Type B pancreatic cell (in vitro differentiated cells): ENCODE results near the gene MMRN2. TPM values are rescaled to one million over a fixed set of nuclear protein-coding genes. Genes with fewer than 3 reads are reported as not detected.
"Not testable (repeated sequence)": the region's sequence is repeated elsewhere in the genome, so short reads cannot be mapped to it uniquely, and the experiment has no call there.

Experiments
- DNase-seq: peaks from one replicate; pipeline ENCODE4 v3.0.0; 2021; ENCODE audit warnings: mixed read lengths; ENCODE audit not compliant: unreplicated experiment; ENCODE audit errors: extremely low spot score
- H3K27ac Mint-ChIP-seq: 2 replicates; pipeline ENCODE4 v1.8.0; 2021; ENCODE audit warnings: mild to moderate bottlenecking, mixed read lengths
- H3K27me3 Mint-ChIP-seq: 2 replicates; pipeline ENCODE4 v1.8.0; 2021; ENCODE audit warnings: mixed read lengths
- H3K36me3 Mint-ChIP-seq: 2 replicates; pipeline ENCODE4 v1.8.0; 2021; ENCODE audit warnings: mixed read lengths
- H3K4me1 Mint-ChIP-seq: one replicate; pipeline ENCODE4 v1.8.0; 2021; ENCODE audit warnings: mixed read lengths; ENCODE audit not compliant: unreplicated experiment
- H3K4me3 Mint-ChIP-seq: 2 replicates; pipeline ENCODE4 v1.8.0; 2021; ENCODE audit warnings: mild to moderate bottlenecking, mixed read lengths
- H3K9me3 Mint-ChIP-seq: 2 replicates; pipeline ENCODE4 v1.8.0; 2021; ENCODE audit warnings: mixed read lengths
- total RNA-seq: library from RNA; stranded (reverse); gene quantifications from 2 replicates; pipeline ENCODE4 v1.2.1, GENCODE V29; 2021; ENCODE audit warnings: low replicate concordance
- TF ChIP-seq, protein P1 (sequence below): fragments of 200-600 bp; sonication (generic); conservative IDR thresholded peaks from 2 replicates; pipeline ENCODE4 v1.5.0; 2021; ENCODE audit warnings: antibody characterized with exemption, mild to moderate bottlenecking

The MMRN2 gene
- total RNA-seq, 1 donor from 2014 or later, result 5.5 TPM

- Mint-ChIP-seq H3K4me3 (no peak overlapping the region), H3K9me3 (no peaks in the 10 kb centered on the region), H3K4me1 (peaks cover 17% of the 10 kb centered on the region), H3K27ac (no peak overlapping the region), H3K27me3 (peaks cover 4% of the 10 kb centered on the region), H3K36me3 (no peaks in the 10 kb centered on the region)
- peak; percentile 54 for DNase-seq
- TF ChIP-seq, protein P1, sequence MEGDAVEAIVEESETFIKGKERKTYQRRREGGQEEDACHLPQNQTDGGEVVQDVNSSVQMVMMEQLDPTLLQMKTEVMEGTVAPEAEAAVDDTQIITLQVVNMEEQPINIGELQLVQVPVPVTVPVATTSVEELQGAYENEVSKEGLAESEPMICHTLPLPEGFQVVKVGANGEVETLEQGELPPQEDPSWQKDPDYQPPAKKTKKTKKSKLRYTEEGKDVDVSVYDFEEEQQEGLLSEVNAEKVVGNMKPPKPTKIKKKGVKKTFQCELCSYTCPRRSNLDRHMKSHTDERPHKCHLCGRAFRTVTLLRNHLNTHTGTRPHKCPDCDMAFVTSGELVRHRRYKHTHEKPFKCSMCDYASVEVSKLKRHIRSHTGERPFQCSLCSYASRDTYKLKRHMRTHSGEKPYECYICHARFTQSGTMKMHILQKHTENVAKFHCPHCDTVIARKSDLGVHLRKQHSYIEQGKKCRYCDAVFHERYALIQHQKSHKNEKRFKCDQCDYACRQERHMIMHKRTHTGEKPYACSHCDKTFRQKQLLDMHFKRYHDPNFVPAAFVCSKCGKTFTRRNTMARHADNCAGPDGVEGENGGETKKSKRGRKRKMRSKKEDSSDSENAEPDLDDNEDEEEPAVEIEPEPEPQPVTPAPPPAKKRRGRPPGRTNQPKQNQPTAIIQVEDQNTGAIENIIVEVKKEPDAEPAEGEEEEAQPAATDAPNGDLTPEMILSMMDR, result no peak
Observed at GRCh38 chr10:86941991-86942421, 15.4 kb downstream of the MMRN2 start.

- Mint-ChIP-seq H3K9me3 (no peaks in the 10 kb centered on the region), H3K4me3 (no peak overlapping the region), H3K27ac (no peak overlapping the region), H3K4me1 (peaks cover 12% of the 10 kb centered on the region), H3K36me3 (no peaks in the 10 kb centered on the region), H3K27me3 (no peaks in the 10 kb centered on the region)
- TF ChIP-seq, protein P1, result no peak
- DNase-seq, result no peak
Observed at GRCh38 chr10:86941426-86941825, 16.0 kb downstream of the MMRN2 start.

- Mint-ChIP-seq H3K4me1 (peaks cover 10% of the 10 kb centered on the region), H3K4me3 (no peak overlapping the region), H3K9me3 (no peaks in the 10 kb centered on the region), H3K36me3 (no peaks in the 10 kb centered on the region), H3K27ac (peak overlapping the region; percentile 48), H3K27me3 (no peaks in the 10 kb centered on the region)
- TF ChIP-seq, protein P1, result no peak
- DNase-seq, result peak; percentile 54
Observed at GRCh38 chr10:86940677-86941076, 16.7 kb downstream of the MMRN2 start.

GRCh38 chr10:86940076-86940475 lies 17.3 kb downstream of the MMRN2 start:
- H3K9me3 Mint-ChIP-seq, H3K36me3 Mint-ChIP-seq, H3K27ac Mint-ChIP-seq, H3K27me3 Mint-ChIP-seq, DNase-seq, H3K4me3 Mint-ChIP-seq: not testable (repeated sequence)
- H3K4me1 Mint-ChIP-seq, result peaks cover 11% of the 10 kb centered on the region

- TF ChIP-seq, protein P1, result no peak
- peaks cover 4% of the 10 kb centered on the region for H3K4me1 Mint-ChIP-seq
- H3K9me3 Mint-ChIP-seq, result no peaks in the 10 kb centered on the region
- DNase-seq, result no peak
- H3K27ac Mint-ChIP-seq, result no peak overlapping the region
- no peaks in the 10 kb centered on the region for H3K36me3 Mint-ChIP-seq
- no peak overlapping the region for H3K4me3 Mint-ChIP-seq
- no peaks in the 10 kb centered on the region for H3K27me3 Mint-ChIP-seq
Observed at GRCh38 chr10:86938260-86938659, 19.2 kb downstream of the MMRN2 start.

DNA sequence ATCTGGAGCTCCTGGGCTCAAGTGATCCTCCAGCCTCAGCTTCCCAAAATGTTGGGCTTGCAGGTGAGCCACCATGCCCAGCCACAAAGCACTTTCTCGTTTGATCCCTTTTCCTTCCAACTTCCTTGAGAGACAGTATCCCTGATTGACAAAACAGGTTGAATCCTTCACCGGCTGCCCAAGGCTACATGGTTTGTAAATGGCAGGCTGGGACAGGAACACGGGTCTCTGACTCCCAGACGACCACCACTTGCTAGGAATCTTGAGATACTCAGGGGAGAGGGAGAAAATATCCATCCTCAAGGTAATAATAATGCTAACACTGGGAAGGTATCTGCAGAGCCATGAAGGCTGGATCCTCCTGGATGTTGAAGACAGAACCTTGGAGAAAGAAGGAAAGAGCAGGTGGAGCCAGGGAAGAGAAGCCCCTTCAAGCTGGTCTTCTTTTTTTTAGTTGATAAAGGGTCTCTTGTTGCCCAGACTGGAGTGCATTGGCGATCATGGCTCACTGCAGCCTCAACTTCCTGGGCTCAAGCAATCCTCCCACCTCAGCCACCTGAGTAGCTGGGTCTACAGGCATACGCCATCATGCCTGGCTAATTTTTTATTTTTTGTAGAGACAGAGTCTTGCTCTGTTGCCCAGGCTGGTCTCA lies 19.8 kb downstream of the MMRN2 start:
- H3K4me3 Mint-ChIP-seq, result peak overlapping the region; percentile 65

More for the DNA sequence above, 19.8 kb downstream of the MMRN2 start:
- Mint-ChIP-seq H3K27ac (no peak overlapping the region), H3K36me3 (no peaks in the 10 kb centered on the region), H3K27me3 (no peaks in the 10 kb centered on the region), H3K9me3 (no peaks in the 10 kb centered on the region), H3K4me1 (peaks cover 4% of the 10 kb centered on the region)
- TF ChIP-seq, protein P1, result no peak
- DNase-seq, result no peak
